Effector memory CD4-positive, alpha-beta T cell (primary cell): ENCODE data around the gene PTN.
"Not testable (repeated sequence)": the region's sequence is repeated elsewhere in the genome, so short reads cannot be mapped to it uniquely, and the experiment has no call there.

ENCODE experiments used
- DNase-seq, 3 donors: peaks; one replicate each; pipeline ENCODE4 v3.0.0-alpha.2; 2020
- H3K27ac ChIP-seq: 2 replicates; pipeline ENCODE4 v1.7.0; 2013; ENCODE audit warnings: mild to moderate bottlenecking, low read length, moderate library complexity; ENCODE audit not compliant: insufficient read depth, poor library complexity, severe bottlenecking
- H3K27me3 ChIP-seq: replicated peaks from 2 replicates; pipeline ENCODE4 v1.7.0; 2013; ENCODE audit warnings: mild to moderate bottlenecking, low read length; ENCODE audit not compliant: insufficient read depth, control insufficient read depth, poor library complexity, severe bottlenecking
- H3K36me3 ChIP-seq: 2 replicates; pipeline ENCODE4 v1.7.0; 2013; ENCODE audit warnings: mild to moderate bottlenecking, low read length, moderate library complexity; ENCODE audit not compliant: control insufficient read depth, insufficient read depth
- H3K4me1 ChIP-seq: 2 replicates; pipeline ENCODE4 v1.7.0; 2013; ENCODE audit warnings: low read length, mild to moderate bottlenecking; ENCODE audit not compliant: control insufficient read depth, insufficient read depth, poor library complexity, severe bottlenecking
- H3K4me3 ChIP-seq: 2 replicates; pipeline ENCODE4 v1.7.0; 2013; ENCODE audit warnings: low read length, low read depth, mild to moderate bottlenecking; ENCODE audit not compliant: insufficient read depth, poor library complexity, severe bottlenecking
- H3K9me3 ChIP-seq: 2 replicates; pipeline ENCODE4 v1.7.0; 2013; ENCODE audit warnings: mild to moderate bottlenecking, low read length, moderate library complexity; ENCODE audit not compliant: control insufficient read depth

Gene PTN

GRCh38 chr7:137272249-137272648 is 71.3 kb downstream of the PTN start:
- no peak overlapping the region for H3K27ac ChIP-seq
- H3K4me1 ChIP-seq, result no peaks in the 10 kb centered on the region
- no peak for DNase-seq
- no peak overlapping the region for H3K4me3 ChIP-seq
- H3K36me3 ChIP-seq, result no peaks in the 10 kb centered on the region
- no peaks in the 10 kb centered on the region for H3K27me3 ChIP-seq
- no peaks in the 10 kb centered on the region for H3K9me3 ChIP-seq

- no peaks in the 10 kb centered on the region for H3K4me1 ChIP-seq
- no peak overlapping the region for H3K27ac ChIP-seq
- no peaks in the 10 kb centered on the region for H3K36me3 ChIP-seq
- no peaks in the 10 kb centered on the region for H3K27me3 ChIP-seq
- H3K4me3 ChIP-seq, result no peak overlapping the region
- no peak for DNase-seq
- H3K9me3 ChIP-seq, result no peaks in the 10 kb centered on the region
Measured at GRCh38 chr7:137269240-137269639, 74.3 kb downstream of the PTN start.

GRCh38 chr7:137268001-137268865 is 75.3 kb downstream of the PTN start:
- not testable (repeated sequence) for H3K4me3 ChIP-seq, H3K36me3 ChIP-seq, H3K4me1 ChIP-seq, H3K9me3 ChIP-seq, H3K27me3 ChIP-seq, DNase-seq, H3K27ac ChIP-seq

- Histone ChIP-seq H3K36me3 (no peaks in the 10 kb centered on the region), H3K4me3 (no peak overlapping the region), H3K27me3 (no peaks in the 10 kb centered on the region), H3K27ac (no peak overlapping the region), H3K4me1 (no peaks in the 10 kb centered on the region), H3K9me3 (no peaks in the 10 kb centered on the region)
- DNase-seq, result no peak
Measured at GRCh38 chr7:137266764-137267163, 76.8 kb downstream of the PTN start.

- not testable (repeated sequence) for H3K27me3 ChIP-seq, H3K36me3 ChIP-seq, H3K4me1 ChIP-seq, H3K9me3 ChIP-seq, H3K27ac ChIP-seq, H3K4me3 ChIP-seq, DNase-seq
Measured at GRCh38 chr7:137265480-137265879, 78.1 kb downstream of the PTN start.

- Histone ChIP-seq H3K36me3 (no peaks in the 10 kb centered on the region), H3K4me1 (no peaks in the 10 kb centered on the region), H3K27me3 (no peaks in the 10 kb centered on the region), H3K27ac (no peak overlapping the region), H3K4me3 (no peak overlapping the region), H3K9me3 (no peaks in the 10 kb centered on the region)
- DNase-seq, result no peak
Measured at GRCh38 chr7:137262599-137262998, 80.9 kb downstream of the PTN start.

- DNase-seq, result no peak
- H3K36me3 ChIP-seq, result no peaks in the 10 kb centered on the region
Measured at GRCh38 chr7:137258552-137258951, 85.0 kb downstream of the PTN start.

GRCh38 chr7:137254766-137255165 is 88.8 kb downstream of the PTN start:
- Histone ChIP-seq H3K27ac (no peak overlapping the region), H3K27me3 (no peaks in the 10 kb centered on the region), H3K4me3 (no peak overlapping the region), H3K9me3 (no peaks in the 10 kb centered on the region), H3K36me3 (no peaks in the 10 kb centered on the region), H3K4me1 (no peaks in the 10 kb centered on the region)
- no peak for DNase-seq

More at GRCh38 chr7:137258552-137258951, 85.0 kb downstream of the PTN start:
- no peaks in the 10 kb centered on the region for H3K27me3 ChIP-seq
- no peak overlapping the region for H3K4me3 ChIP-seq
- H3K27ac ChIP-seq, result no peak overlapping the region
- H3K9me3 ChIP-seq, result no peaks in the 10 kb centered on the region
- H3K4me1 ChIP-seq, result no peaks in the 10 kb centered on the region

- Histone ChIP-seq H3K4me3 (no peak overlapping the region), H3K27me3 (no peaks in the 10 kb centered on the region), H3K9me3 (no peaks in the 10 kb centered on the region), H3K36me3 (no peaks in the 10 kb centered on the region), H3K4me1 (no peaks in the 10 kb centered on the region), H3K27ac (no peak overlapping the region)
- DNase-seq, result no peak
Measured at GRCh38 chr7:137245890-137246289, 97.6 kb downstream of the PTN start.

GRCh38 chr7:137245186-137245585 is 98.3 kb downstream of the PTN start:
- no peaks in the 10 kb centered on the region for H3K4me1 ChIP-seq
- H3K4me3 ChIP-seq, result no peak overlapping the region
- DNase-seq, result no peak
- H3K36me3 ChIP-seq, result no peaks in the 10 kb centered on the region
- no peak overlapping the region for H3K27ac ChIP-seq
- no peaks in the 10 kb centered on the region for H3K9me3 ChIP-seq
- H3K27me3 ChIP-seq, result no peaks in the 10 kb centered on the region
